ENCODE measurements around the gene ITGA1.

DNA sequence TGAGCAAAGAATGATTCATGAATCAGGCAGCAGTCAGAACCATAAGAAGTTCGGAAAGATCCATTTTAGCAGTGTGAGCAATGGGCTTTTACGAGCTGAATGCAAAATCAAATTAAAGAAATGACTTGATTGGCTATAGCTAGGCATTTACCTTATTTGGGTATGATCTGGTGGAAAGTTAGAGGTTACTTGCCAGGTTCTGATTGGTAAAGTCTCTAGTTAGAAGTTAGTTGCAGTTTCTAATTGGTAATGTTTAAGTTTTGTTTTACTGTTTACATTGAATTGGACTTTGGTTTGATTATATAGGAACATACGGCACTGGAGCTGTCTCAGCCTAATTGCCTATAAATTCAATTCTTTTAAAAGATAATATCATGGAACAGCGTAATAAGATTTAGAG lies 97.9 kb downstream of the ITGA1 start:
- no peak for TF ChIP-seq SETDB1 (IDR thresholded peaks at IDR 0.05; ENCODE audit: insufficient read length, low read length)
- no peak for TF ChIP-seq ZNF391 (tag by site-specific recombination; IDR thresholded peaks at IDR 0.05; ENCODE audit: borderline replicate concordance, low read depth)
- no peak for TF ChIP-seq CTCF (tag by site-specific recombination; IDR thresholded peaks at IDR 0.05)
- no peak for TF ChIP-seq ZNF292 (tag by site-specific recombination; IDR thresholded peaks at IDR 0.05; ENCODE audit: borderline replicate concordance, low read depth)
